COR-L47 (cell line): ENCODE results near the gene PCDHGA2.
"Not testable (repeated sequence)": the region's sequence is repeated elsewhere in the genome, so short reads cannot be mapped to it uniquely, and the experiment has no call there.

ENCODE experiments used
- DNase-seq: peaks from one replicate; lab custom pipeline; 2025; lab: John Stamatoyannopoulos, UW

The PCDHGA2 gene

DNA sequence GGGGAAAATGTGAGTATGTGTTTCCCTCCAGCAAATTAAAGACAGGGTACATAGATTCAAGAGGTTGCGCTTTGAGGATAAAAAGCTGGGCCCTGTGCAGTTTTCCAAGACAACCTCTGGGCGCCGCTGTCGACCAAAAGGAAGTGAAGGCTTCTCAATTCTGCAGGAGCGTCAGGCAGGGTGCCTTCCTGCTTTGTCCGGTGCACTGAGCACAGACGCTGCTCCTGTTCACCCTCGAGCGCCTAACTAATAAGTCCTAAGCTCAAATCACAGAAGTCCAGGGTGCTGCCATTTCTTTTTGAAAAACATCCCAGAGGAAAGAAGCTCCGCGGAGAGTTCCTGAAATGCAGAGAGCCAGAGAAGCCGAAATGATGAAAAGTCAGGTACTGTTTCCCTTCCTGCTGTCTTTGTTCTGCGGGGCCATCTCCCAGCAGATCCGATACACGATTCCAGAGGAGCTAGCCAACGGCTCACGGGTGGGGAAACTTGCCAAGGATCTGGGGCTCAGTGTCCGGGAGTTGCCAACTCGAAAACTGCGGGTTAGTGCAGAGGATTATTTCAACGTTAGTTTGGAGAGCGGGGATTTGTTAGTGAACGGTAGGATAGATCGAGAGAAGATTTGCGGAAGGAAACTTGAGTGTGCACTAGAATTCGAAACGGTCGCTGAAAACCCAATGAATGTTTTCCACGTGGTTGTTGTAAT lies 11.5 kb downstream of the PCDHGA2 start, which contains the start of gene PCDHGB1:
Gene PCDHGB1, plus strand, starts transcription at position 183 of the 703 bp plus-strand sequence. Its CDS starts 162 bp downstream, at position 345.
- DNase-seq: peak; percentile 50

DNA sequence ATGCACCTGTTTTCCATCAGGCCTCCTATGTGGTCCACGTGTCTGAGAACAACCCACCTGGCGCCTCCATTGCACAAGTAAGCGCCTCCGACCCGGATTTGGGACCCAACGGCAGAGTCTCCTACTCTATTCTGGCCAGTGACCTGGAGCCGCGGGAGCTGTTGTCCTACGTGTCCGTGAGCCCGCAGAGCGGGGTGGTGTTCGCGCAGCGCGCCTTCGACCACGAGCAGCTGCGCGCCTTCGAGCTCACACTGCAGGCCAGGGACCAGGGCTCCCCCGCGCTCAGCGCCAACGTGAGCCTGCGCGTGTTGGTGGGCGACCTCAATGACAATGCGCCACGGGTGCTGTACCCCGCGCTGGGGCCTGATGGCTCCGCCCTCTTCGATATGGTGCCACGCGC lies 13.0 kb downstream of the PCDHGA2 start:
- DNase-seq: no peak

DNA sequence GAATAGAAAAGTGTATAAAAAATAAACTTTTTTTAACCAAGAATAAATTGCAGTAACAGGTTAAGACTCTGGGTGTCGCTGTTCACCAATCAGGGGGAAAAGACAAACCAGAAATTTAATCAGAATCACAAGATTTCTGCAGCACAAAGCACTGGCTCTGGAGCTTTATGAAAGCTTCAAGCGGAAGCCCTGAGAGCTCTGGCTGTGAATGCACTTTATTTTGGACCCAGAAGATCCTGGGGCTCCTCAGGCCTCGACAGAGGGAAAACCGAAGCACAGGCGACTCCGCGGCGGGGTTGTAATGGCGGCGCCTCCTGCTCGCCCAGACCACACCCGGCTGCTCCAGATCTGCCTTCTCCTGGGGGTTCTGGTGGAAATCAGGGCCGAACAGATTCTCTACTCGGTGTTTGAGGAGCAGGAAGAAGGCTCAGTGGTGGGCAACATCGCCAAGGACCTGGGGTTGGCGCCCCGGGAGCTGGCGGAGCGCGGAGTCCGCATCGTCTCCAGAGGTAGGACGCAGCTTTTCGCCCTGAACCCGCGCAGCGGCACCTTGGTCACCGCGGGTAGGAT lies 16.4 kb downstream of the PCDHGA2 start, which contains the start of gene PCDHGA4:
Gene PCDHGA4, plus strand, starts transcription at position 122 of the 570 bp plus-strand sequence. Its CDS starts 87 bp downstream, at position 209.
- no peak for DNase-seq

DNA sequence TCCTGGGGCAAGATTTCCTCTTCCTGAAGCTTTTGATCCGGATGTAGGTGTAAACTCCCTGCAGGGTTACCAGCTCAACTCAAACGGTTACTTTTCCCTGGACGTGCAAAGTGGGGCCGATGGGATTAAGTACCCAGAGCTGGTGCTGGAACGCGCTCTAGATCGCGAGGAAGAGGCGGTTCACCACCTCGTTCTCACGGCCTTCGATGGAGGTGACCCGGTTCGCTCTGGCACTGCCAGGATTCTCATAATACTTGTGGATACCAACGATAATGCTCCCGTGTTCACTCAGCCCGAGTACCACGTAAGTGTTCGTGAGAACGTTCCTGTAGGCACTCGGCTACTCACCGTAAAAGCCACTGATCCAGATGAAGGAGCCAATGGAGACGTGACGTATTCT lies 17.1 kb downstream of the PCDHGA2 start:
- DNase-seq: no peak

DNA sequence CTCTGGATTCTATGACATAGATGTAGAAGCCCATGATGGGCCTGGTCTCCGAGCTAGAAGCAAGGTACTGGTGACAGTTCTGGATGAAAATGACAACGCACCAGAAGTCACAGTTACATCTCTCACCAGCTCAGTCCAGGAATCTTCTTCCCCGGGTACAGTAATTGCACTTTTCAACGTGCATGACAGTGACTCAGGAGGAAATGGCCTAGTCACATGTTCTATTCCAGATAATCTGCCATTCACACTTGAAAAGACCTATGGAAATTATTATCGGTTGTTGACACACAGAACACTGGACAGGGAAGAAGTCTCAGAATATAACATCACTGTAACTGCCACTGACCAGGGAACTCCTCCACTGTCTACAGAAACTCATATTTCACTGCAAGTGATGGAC lies 17.6 kb downstream of the PCDHGA2 start:
- DNase-seq: no peak

DNA sequence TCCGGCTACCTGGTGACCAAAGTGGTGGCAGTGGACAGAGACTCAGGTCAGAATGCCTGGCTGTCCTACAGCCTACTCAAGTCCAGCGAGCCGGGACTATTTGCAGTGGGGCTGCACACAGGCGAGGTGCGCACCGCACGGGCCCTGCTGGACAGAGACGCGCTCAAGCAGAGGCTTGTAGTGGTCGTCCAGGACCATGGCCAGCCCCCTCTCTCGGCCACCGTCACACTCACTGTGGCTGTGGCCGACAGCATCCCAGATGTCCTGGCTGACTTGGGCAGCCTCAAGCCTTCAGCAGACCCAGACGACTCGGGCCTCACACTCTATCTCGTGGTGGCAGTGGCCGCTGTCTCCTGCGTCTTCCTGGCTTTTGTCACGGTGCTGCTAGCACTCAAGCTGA lies 18.4 kb downstream of the PCDHGA2 start:
- DNase-seq: no peak

DNA sequence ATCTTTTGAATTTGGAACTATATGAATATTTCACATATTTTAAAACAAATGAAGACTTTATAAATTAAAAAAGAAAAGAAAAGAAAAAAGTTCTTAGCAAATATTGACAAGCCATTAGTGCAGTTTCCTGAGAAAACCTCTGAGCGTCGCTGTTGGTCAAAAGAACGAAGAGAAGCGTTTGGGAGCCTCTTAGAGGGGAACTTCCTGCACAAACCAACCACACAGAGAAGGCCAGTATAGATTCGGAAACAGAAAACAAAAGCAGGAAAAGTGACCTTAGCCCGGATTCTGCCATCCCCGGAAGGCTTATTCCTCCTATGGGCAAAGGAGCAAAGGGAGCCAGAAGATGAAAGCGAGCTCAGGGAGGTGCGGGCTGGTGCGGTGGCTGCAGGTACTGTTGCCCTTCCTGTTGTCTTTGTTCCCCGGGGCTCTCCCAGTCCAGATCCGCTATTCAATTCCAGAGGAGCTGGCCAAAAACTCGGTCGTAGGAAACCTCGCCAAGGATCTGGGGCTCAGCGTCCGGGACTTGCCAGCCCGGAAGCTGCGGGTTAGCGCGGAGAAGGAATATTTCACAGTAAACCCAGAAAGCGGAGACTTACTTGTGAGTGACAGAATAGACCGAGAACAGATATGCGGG lies 21.3 kb downstream of the PCDHGA2 start, which contains the start of gene PCDHGB2:
Gene PCDHGB2, plus strand, starts transcription at position 205 of the 637 bp plus-strand sequence. Its CDS starts 142 bp downstream, at position 347.
- peak; percentile 38 for DNase-seq

DNA sequence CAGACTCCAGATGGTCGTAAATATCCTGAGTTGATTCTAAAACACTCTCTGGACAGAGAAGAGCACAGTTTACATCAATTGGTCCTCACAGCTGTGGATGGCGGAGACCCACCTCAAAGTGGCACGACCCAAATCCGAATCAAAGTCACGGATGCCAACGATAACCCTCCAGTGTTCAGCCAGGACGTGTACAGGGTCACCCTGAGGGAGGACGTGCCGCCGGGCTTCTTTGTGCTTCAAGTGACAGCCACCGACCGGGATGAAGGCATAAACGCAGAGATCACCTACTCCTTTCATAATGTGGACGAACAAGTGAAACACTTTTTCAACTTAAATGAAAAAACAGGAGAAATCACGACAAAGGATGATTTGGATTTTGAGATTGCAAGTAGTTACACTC lies 22.1 kb downstream of the PCDHGA2 start:
- no peak for DNase-seq

DNA sequence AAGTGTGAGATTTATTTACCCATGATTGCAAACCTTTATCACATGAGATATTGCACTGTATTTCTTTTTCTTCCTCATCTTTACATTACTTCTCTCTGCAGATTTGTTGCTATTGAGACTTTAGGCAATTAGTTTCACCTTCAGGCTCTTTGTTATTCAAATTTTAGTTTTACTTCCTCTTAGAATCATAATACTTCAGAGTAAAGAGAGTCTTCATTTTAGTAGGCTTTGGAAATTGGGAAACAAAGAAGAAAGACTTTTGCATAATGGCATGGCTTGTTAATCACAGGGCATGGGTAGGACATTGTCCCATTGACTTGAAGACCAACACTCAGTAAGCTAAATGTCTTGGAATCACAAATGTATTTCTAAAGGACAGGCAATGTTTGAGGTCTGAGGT lies 24.2 kb downstream of the PCDHGA2 start:
- no peak for DNase-seq

DNA sequence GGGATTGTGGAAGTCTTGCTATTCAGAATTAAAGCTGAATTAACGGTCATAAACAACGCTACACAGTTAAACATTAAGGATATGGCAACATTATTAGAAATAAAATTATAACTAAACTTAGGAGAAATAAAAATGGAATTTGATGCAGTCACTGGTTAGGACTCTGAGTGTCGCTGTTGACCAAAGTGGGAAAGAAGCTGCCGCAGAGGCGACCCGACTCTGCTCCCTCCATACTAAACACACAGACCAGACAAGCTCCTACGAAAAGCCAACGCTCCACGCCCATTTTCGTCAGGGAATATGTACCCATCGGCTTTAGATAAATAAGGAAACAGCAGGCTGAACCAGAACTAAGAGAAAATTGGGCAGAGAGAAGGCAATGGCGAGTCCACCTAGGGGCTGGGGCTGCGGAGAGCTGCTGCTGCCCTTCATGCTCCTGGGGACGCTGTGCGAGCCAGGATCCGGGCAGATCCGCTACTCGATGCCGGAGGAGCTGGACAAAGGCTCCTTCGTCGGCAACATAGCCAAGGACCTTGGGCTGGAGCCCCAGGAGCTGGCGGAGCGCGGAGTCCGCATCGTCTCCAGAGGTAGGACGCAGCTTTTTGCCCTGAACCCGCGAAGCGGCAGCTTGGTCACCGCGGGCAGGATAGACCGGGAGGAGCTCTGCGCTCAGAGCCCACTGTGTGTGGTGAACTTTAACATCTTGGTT lies 25.5 kb downstream of the PCDHGA2 start, which contains the start of gene PCDHGA5:
Gene PCDHGA5, plus strand, starts transcription at position 211 of the 709 bp plus-strand sequence. Its CDS starts 169 bp downstream, at position 380.
- DNase-seq: no peak

DNA sequence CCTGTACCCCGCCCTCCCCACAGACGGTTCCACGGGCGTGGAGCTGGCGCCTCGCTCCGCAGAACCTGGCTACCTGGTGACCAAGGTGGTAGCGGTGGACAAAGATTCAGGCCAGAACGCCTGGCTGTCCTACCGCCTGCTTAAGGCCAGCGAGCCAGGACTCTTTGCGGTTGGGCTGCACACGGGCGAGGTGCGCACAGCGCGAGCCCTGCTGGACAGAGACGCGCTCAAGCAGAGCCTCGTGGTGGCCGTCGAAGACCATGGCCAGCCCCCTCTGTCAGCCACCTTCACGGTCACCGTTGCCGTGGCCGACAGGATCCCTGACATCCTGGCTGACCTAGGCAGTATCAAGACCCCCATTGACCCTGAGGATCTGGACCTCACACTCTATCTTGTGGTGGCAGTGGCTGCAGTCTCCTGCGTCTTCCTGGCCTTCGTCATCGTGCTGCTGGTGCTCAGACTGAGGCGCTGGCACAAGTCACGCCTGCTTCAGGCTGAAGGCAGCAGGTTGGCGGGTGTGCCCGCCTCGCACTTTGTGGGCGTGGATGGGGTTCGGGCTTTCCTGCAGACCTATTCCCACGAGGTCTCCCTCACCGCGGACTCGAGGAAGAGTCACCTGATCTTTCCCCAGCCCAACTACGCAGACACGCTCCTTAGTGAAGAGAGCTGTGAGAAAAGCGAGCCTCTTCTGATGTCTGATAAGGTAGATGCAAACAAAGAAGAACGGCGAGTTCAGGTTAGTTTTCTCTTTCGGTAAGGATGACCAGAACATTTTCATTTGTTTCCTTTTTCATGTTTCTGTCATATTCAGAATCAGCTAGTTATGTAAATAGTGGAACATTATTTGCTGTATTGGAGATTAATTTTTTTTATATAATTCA lies 27.7 kb downstream of the PCDHGA2 start:
- no peak for DNase-seq

DNA sequence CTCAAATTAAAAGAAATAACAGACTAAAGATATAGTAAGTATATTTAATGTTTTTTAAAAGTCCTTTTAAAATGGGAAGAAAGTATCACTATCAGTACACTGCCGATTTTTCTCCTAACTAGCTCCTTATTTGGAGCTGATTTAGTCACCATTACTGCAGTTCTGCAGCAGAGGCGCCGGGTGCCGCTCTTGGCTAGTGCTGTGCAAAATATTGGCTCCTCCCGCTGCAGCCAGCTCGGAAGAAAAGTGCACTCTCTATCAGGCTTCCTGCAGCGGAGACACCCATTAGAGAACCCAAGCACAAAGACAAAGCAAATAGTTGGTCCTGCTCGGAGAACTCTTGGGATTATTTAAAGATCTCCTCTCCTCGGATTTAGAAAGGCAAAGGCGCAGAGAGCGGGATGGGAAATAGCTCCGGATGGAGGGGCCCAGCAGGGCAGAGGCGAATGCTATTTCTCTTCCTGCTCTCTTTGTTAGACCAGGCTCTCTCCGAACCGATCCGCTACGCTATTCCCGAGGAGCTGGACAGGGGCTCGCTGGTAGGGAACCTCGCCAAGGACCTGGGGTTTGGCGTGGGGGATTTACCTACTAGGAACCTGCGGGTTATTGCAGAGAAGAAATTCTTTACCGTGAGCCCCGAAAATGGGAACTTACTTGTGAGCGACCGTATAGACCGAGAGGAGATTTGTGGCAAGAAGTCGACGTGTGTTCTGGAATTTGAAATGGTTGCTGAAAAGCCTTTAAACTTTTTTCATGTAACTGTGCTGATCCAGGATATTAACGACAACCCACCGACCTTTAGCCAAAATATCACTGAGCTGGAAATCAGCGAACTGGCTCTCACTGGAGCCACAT lies 31.7 kb downstream of the PCDHGA2 start, which contains the start of gene PCDHGB3:
Gene PCDHGB3, plus strand, starts transcription at position 249 of the 855 bp plus-strand sequence. Its CDS starts 153 bp downstream, at position 402.
- DNase-seq: no peak

DNA sequence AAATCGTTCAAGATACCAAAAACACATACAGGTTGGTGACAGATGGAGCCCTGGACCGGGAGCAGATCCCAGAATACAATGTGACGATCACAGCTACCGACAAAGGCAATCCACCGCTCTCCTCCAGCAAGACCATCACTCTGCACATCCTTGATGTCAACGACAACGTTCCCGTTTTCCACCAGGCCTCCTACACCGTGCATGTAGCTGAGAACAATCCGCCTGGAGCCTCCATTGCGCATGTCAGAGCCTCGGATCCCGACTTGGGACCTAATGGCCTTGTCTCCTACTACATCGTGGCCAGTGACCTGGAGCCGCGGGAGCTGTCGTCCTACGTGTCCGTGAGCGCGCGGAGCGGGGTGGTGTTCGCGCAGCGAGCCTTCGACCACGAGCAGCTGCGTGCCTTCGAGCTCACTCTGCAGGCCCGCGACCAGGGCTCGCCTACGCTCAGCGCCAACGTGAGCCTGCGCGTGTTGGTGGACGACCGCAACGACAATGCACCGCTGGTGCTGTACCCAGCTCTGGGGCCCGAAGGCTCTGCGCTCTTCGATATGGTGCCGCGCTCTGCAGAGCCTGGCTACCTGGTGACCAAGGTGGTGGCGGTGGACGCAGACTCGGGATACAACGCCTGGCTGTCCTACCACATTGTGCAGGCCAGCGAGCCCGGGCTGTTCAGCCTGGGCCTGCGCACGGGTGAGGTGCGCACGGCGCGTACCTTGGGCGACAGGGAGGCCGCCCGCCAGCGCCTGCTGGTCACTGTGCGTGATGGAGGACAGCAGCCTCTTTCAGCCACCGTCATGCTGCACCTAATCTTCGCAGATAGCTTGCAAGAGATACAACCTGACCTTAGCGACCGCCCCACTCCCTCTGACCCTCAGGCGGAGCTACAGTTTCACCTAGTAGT lies 33.3 kb downstream of the PCDHGA2 start:
- no peak for DNase-seq

DNA sequence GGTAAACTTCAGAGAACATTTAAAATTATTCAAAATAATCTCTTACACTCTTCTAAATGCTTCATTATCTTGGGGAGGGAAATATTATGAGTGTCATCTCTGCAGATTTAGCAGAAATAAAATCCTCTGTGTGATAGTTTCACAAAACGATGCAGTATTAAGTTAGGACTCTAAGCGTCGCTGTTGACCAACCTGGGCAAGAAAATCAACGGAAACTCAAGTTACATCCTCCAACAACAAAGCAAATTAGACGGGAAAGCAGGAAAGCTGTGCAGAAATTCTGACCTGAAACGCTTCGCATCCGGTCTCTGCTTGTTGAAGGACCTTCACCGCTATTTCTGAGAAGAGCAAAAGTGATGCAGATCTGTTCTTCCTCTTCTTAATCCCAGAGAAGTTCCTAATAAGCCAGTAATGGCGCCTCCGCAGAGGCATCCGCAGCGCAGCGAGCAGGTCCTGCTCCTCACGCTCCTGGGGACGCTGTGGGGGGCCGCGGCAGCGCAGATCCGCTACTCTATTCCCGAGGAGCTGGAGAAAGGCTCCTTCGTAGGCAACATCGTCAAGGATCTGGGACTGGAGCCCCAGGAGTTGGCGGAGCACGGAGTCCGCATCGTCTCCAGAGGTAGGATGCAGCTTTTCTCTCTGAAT lies 35.2 kb downstream of the PCDHGA2 start, which contains the start of gene PCDHGA6:
Gene PCDHGA6, plus strand, starts transcription at position 219 of the 645 bp plus-strand sequence. Its CDS starts 193 bp downstream, at position 412.
- DNase-seq: no peak

DNA sequence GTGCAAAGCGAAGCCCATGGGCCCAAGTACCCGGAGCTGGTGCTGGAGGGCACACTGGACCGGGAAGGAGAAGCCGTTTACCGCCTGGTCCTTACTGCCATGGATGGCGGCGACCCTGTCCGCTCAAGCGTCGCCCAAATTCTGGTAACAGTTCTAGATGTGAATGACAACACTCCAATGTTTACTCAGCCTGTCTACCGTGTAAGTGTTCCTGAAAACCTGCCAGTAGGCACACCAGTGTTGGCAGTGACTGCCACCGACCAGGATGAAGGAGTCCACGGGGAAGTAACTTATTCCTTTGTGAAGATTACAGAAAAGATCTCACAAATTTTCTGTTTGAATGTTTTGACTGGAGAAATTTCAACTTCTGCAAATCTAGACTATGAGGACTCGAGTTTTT lies 36.1 kb downstream of the PCDHGA2 start:
- DNase-seq: no peak

DNA sequence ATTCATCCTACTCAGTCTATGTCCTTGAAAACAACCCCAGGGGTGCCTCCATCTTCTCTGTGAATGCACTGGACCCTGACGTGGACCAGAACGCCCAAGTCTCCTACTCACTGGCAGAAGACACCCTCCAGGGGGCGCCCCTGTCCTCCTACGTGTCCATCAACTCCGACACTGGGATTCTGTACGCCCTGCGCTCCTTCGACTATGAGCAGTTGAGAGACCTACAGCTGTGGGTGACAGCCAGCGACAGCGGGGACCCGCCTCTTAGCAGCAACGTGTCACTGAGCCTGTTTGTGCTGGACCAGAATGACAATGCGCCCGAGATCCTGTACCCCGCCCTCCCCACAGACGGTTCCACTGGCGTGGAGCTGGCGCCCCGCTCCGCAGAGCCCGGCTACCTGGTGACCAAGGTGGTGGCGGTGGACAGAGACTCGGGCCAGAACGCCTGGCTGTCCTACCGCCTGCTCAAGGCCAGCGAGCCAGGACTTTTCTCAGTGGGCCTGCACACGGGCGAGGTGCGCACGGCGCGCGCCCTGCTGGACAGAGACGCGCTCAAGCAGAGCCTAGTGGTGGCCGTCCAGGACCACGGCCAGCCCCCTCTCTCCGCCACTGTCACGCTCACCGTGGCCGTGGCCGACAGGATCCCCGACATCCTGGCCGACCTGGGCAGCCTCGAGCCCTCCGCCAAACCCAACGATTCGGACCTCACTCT lies 37.0 kb downstream of the PCDHGA2 start:
- DNase-seq: not testable (repeated sequence)

DNA sequence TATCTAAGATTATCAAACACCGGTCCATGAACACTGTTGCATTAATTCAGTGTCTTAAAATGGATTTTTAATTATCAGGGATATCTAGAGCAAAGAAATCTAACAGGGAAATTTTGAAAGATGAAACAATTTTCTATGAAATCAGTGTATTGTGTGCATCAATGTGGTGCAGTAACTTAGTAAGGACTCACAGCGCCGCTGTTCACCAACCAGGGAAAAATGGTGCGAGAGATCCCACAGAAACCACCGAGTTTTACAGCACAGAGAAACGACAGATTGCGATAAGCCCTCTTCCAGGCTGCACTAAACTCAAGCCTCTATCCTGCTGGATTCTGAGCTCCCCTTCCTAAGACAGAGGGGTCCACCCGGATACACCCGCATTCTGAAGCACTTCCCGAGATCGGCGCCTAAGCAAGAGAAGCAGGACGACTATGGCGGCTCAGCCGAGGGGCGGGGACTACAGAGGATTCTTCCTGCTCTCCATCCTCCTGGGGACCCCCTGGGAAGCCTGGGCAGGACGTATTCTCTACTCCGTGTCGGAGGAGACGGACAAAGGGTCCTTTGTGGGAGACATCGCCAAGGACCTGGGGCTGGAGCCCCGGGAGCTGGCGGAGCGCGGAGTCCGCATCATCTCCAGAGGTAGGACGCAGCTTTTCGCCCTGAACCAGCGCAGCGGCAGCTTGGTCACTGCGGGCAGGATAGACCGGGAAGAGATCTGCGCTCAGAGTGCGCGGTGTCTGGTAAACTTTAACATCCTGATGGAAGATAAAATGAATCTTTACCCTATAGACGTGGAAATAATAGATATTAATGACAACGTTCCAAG lies 44.1 kb downstream of the PCDHGA2 start, which contains the start of gene PCDHGA7:
Gene PCDHGA7, plus strand, starts transcription at position 274 of the 826 bp plus-strand sequence. Its CDS starts 158 bp downstream, at position 432.
- no peak for DNase-seq
